SK-N-SH (cell line): ENCODE measurements around the gene CSTB.

ENCODE experiments used
- CTCF ChIP-seq: fragments of 200-600 bp; sonication (generic); IDR thresholded peaks from 2 replicates; pipeline ENCODE4 v1.6.1; 2017; ENCODE audit warnings: antibody characterized with exemption, mild to moderate bottlenecking, moderate library complexity
- EP300 ChIP-seq, 2 experiments: IDR thresholded peaks; 2 replicates each; pipeline versions ENCODE4 v1.4.0 to v1.6.1; 2012; ENCODE audit warnings: borderline replicate concordance in 1 of 2, low read depth in 1 of 2, low read length in 1 of 2
- EZH2phosphoT487 ChIP-seq: fragments of 200-600 bp; sonication (generic); IDR thresholded peaks from 2 replicates; pipeline ENCODE4 v1.6.1; 2017; ENCODE audit warnings: low read depth, mixed run types, mild to moderate bottlenecking, antibody characterized with exemption, moderate library complexity, borderline replicate concordance
- FOSL2 ChIP-seq: IDR thresholded peaks from 2 replicates; pipeline ENCODE4 v1.4.0; 2012; ENCODE audit warnings: low read depth, mild to moderate bottlenecking, moderate library complexity, borderline replicate concordance
- MXI1 ChIP-seq: IDR thresholded peaks from 2 replicates; pipeline ENCODE4 v1.6.1; 2012; ENCODE audit warnings: mild to moderate bottlenecking, low read depth, low read length, improper control_type of control experiment
- NFIC ChIP-seq: IDR thresholded peaks from 2 replicates; pipeline ENCODE4 v1.4.0; 2012; ENCODE audit warnings: borderline replicate concordance
- POLR2AphosphoS5 ChIP-seq: IDR thresholded peaks from 2 replicates; pipeline ENCODE4 v1.6.1; 2012; ENCODE audit warnings: low read depth, low read length
- RCOR1 ChIP-seq: fragments of 150-350 bp; IDR thresholded peaks from 2 replicates; pipeline ENCODE4 v1.6.1; 2017; ENCODE audit warnings: antibody characterized with exemption, low read length
- REST ChIP-seq: IDR thresholded peaks from 2 replicates; pipeline ENCODE4 v1.6.1; 2012; ENCODE audit warnings: mild to moderate bottlenecking, low read depth, low read length, moderate library complexity
- SIN3A ChIP-seq: IDR thresholded peaks from 2 replicates; pipeline ENCODE4 v1.6.1; 2012; ENCODE audit warnings: low read depth, mild to moderate bottlenecking, low read length, moderate library complexity, borderline replicate concordance
- TAF1 ChIP-seq: IDR thresholded peaks from 2 replicates; pipeline ENCODE4 v1.6.1; 2012; ENCODE audit warnings: low read depth, mild to moderate bottlenecking, low read length, moderate library complexity, borderline replicate concordance
- TF ChIP-seq, protein P1 (sequence below): IDR thresholded peaks from 2 replicates; pipeline ENCODE4 v1.4.0; 2012; ENCODE audit warnings: low read depth

DNA sequence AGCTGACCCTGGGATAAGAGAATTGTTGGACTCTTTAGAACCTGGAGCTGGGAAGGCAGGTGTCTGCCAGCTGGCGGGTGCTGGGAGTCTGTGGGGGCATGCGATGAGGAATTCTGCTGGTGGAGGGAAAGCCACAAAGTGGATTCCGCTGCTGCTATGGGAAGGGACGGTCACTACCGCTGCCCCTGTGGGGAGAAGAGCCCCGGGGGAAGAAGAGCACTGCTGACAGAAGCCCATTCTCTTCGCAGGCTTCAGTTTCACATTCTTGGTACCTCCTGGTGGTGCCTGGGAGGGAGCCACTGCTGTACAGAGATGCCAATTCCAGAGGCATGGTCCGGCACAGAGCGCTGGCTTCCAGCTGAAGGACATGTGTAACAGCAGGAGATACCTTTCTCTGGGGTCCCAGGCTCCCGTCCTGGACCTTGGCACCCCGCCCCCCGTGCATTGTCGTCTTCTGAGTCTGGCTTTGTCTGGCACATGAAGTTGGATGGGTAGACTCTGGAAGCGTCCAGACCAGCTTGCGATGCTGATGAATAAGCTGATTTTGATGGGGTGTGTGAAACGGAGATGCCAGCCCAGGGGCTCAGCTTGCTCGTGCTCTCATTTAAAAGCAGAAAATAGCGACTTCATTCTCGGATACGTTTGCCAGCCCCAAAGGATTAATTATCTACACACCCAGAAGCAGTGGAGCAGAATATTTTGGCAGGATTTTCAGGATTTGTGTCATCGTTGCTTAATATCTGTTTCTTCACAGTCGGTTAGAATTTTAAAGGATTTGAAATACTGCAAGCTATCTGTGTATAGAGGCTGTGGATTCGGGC, 44.0 kb downstream of the CSTB start:
- TF ChIP-seq, protein P1, sequence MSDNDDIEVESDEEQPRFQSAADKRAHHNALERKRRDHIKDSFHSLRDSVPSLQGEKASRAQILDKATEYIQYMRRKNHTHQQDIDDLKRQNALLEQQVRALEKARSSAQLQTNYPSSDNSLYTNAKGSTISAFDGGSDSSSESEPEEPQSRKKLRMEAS: no peak
- no peak for TF ChIP-seq POLR2AphosphoS5
- no peak for TF ChIP-seq CTCF
- TF ChIP-seq MXI1: no peak
- no peak for TF ChIP-seq REST
- no peak for TF ChIP-seq TAF1
- TF ChIP-seq EZH2phosphoT487: no peak
- no peak for TF ChIP-seq SIN3A
- TF ChIP-seq RCOR1: no peak
- no peak for TF ChIP-seq EP300 (IDR thresholded peaks at IDR 0.05; ENCODE audit: borderline replicate concordance in 1 of 2, low read depth in 1 of 2, low read length in 1 of 2)
- TF ChIP-seq NFIC: no peak
- TF ChIP-seq FOSL2: no peak
